Gastroesophageal sphincter (tissue), 4 donors: Measurements from ENCODE around the gene HBS1L. TPM values are rescaled to one million over a fixed set of nuclear protein-coding genes. Genes with fewer than 3 reads are reported as not detected.

Source experiments
- ATAC-seq: fragments of 150-250 bp; one replicate; pipeline ENCODE4 v1.9.1; 2016; ENCODE audit warnings: mild to moderate bottlenecking, moderate library complexity
- H3K27ac ChIP-seq, 4 donors: fragments of 200-600 bp; sonication (generic) in 3 of 4; 1 replicate in 3 of 4; 2 replicates in 1 of 4; pipeline ENCODE4 v1.5.1; 2016 to 2019
- H3K27me3 ChIP-seq: fragments of 200-600 bp; sonication (generic); one replicate; pipeline ENCODE4 v1.5.1; 2019
- H3K36me3 ChIP-seq, 2 donors: fragments of 200-600 bp; sonication (generic); one replicate each; pipeline ENCODE4 v1.5.1; 2019; ENCODE audit warnings: control low read depth in 1 of 2
- H3K4me1 ChIP-seq, 3 donors: fragments of 200-600 bp; sonication (generic); 1 replicate in 2 of 3; 2 replicates in 1 of 3; pipeline ENCODE4 v1.5.1; 2016 to 2019; ENCODE audit warnings: control low read depth in 2 of 3
- H3K4me3 ChIP-seq, 2 donors: fragments of 200-600 bp; sonication (generic); one replicate each; pipeline ENCODE4 v1.5.1; 2019; ENCODE audit warnings: mild to moderate bottlenecking in 1 of 2, moderate library complexity in 1 of 2
- H3K9me3 ChIP-seq, 3 donors: fragments of 200-600 bp; sonication (generic); one replicate each; pipeline ENCODE4 v1.5.1; 2017 to 2019; ENCODE audit warnings: control low read depth in 2 of 3
- EP300 ChIP-seq: sonication (generic); formaldehyde crosslinking; IDR thresholded peaks from one replicate; pipeline ENCODE4 v1.6.1; 2017; ENCODE audit warnings: antibody characterized with exemption, mild to moderate bottlenecking
- POLR2A ChIP-seq, 2 donors: fragments of 450-650 bp; IDR thresholded peaks; one replicate each; pipeline ENCODE4 v1.6.1; 2017; ENCODE audit warnings: antibody characterized with exemption in 2 of 2, mild to moderate bottlenecking in 2 of 2, moderate library complexity in 1 of 2
- POLR2AphosphoS5 ChIP-seq: sonication (generic); formaldehyde crosslinking; IDR thresholded peaks from one replicate; pipeline ENCODE4 v1.6.1; 2017; ENCODE audit warnings: antibody characterized with exemption
- WGBS, 2 donors: methylation state at CpG; one replicate each; pipeline ENCODE4 v1.1.5; 2018; ENCODE audit warnings: low coverage in 1 of 2; 5-methylcytosine and 5-hydroxymethylcytosine counted together
- total RNA-seq, 4 donors: library from RNA; depleted of rRNA; stranded (reverse); fragments of >200 nt; gene quantifications; one replicate each; pipeline ENCODE4 v1.1.0, GENCODE V29; 2016
- TF ChIP-seq, protein P1 (sequence below), 4 experiments: fragments of 200-600 bp in 2 of 4; fragments of 450-650 bp in 2 of 4; sonication (generic) in 1 of 4; IDR thresholded peaks; one replicate each; pipeline ENCODE4 v1.5.1; 2017 to 2019; ENCODE audit warnings: antibody characterized with exemption in 4 of 4, mild to moderate bottlenecking in 2 of 4, moderate library complexity in 2 of 4

Gene HBS1L
- total RNA-seq, 4 donors from 2014 or later, result 56.5 to 159 (median 67.6) TPM

DNA sequence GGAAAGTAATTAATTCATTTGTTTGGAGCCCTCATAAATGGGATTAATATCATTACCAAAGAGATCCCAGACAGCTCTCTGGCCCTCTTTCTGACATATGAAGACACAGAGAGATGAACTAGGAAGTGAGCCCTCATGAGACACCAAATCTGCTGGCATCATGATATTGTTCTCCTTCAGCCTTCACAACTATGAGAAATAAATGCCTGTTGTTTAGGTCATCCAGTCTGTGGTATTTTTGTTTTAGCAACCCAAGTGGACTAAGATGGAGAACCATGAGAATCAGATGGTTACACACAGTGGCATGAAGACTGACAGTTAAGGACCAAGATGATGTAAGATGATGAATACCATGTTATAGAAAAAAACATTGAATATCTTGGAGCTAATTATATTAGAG, 16.9 kb upstream of the HBS1L start:
- ATAC-seq, result no peak
- no peak overlapping the region for H3K4me3 ChIP-seq
- H3K9me3 ChIP-seq, result no peaks in the 10 kb centered on the region
- H3K27me3 ChIP-seq, result no peaks in the 10 kb centered on the region
- H3K27ac ChIP-seq, result no peak overlapping the region
- TF ChIP-seq, protein P1, sequence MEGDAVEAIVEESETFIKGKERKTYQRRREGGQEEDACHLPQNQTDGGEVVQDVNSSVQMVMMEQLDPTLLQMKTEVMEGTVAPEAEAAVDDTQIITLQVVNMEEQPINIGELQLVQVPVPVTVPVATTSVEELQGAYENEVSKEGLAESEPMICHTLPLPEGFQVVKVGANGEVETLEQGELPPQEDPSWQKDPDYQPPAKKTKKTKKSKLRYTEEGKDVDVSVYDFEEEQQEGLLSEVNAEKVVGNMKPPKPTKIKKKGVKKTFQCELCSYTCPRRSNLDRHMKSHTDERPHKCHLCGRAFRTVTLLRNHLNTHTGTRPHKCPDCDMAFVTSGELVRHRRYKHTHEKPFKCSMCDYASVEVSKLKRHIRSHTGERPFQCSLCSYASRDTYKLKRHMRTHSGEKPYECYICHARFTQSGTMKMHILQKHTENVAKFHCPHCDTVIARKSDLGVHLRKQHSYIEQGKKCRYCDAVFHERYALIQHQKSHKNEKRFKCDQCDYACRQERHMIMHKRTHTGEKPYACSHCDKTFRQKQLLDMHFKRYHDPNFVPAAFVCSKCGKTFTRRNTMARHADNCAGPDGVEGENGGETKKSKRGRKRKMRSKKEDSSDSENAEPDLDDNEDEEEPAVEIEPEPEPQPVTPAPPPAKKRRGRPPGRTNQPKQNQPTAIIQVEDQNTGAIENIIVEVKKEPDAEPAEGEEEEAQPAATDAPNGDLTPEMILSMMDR (IDR thresholded peaks at IDR 0.05), result no peak
- TF ChIP-seq POLR2AphosphoS5 (no peak), POLR2A (IDR thresholded peaks at IDR 0.05) (no peak), EP300 (no peak)
- no peaks in the 10 kb centered on the region for H3K4me1 ChIP-seq
- no peaks in the 10 kb centered on the region for H3K36me3 ChIP-seq

DNA sequence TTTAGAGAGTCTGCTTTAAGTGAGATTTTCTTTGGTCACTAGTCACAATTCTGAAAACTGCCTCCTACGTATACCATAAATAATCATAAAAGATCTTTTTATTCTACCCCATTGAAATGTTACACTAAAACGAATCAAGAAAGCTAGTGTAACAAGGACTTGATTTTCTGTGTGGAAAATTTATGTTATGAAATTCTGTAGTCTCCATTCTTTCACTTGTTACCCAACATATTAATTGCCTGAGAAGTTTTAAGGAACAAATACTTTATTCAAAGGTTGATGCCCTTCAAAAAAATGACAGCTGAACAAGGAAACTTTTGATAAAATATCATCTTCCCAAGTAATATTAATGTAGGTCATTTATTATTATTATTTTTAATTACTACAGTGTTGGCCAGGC, 13.3 kb upstream of the HBS1L start:
- TF ChIP-seq, protein P1 (IDR thresholded peaks at IDR 0.05), result no peak
- no peak for TF ChIP-seq EP300
- TF ChIP-seq POLR2AphosphoS5, result no peak
- TF ChIP-seq POLR2A (IDR thresholded peaks at IDR 0.05), result no peak
- 74 to 80% methylated on average over 2 of the region's 2 CpGs for WGBS, 2 donors
- ATAC-seq, result no peak
- Histone ChIP-seq H3K4me3 (no peak overlapping the region), H3K27me3 (no peaks in the 10 kb centered on the region), H3K9me3 (no peaks in the 10 kb centered on the region), H3K4me1 (no peaks in the 10 kb centered on the region), H3K36me3 (no peaks in the 10 kb centered on the region), H3K27ac (no peak overlapping the region)

DNA sequence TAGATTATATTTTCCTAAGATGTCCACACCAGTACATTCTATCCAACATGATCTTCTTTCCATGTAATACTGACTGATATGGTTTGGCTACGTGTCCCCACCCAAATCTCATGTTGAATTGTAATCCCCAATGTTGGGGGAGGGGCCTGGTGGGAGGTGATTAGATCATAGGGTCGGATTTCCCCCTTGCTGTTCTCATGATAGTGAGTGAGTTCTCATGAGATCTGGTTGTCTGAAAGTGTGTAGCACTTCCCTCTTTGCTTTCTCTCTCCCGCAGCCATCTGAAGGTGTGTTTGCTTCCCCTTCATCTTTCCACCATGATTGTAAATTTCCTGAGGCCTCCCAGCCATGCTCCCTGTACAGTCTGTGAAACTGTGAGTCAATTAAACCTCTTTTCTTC, 12.2 kb upstream of the HBS1L start:
- no peaks in the 10 kb centered on the region for H3K9me3 ChIP-seq
- H3K4me1 ChIP-seq, result no peaks in the 10 kb centered on the region
- H3K27me3 ChIP-seq, result no peaks in the 10 kb centered on the region
- TF ChIP-seq, protein P1 (IDR thresholded peaks at IDR 0.05), result no peak
- TF ChIP-seq EP300 (no peak), POLR2AphosphoS5 (no peak), POLR2A (IDR thresholded peaks at IDR 0.05) (no peak)
- H3K36me3 ChIP-seq, result no peaks in the 10 kb centered on the region
- H3K4me3 ChIP-seq, result no peak overlapping the region
- H3K27ac ChIP-seq, result no peak overlapping the region
- no peak for ATAC-seq
- WGBS, 2 donors, result 42 to 72% methylated on average over 2 of the region's 3 CpGs

DNA sequence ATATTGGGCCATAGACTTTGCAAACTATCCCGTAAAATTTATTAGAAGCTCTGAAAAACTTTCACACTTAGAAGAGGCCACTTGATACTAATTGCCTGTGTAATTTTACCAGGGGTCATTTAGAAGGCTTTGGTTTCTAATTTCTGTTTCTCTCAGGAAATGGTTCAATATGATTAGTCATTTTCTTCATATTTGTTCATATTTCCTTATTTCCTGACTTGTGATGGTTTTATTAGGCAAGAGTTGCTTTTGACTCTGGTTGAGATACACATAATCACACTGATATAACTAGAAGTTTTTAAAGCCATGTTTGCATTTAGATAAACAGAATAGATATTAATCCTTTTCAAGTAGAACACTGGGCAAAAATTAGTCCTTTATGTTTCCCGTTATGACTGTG, 11.8 kb upstream of the HBS1L start:
- TF ChIP-seq POLR2AphosphoS5 (no peak), EP300 (no peak), POLR2A (IDR thresholded peaks at IDR 0.05) (no peak)
- TF ChIP-seq, protein P1 (IDR thresholded peaks at IDR 0.05), result no peak
- Histone ChIP-seq H3K9me3 (no peaks in the 10 kb centered on the region), H3K4me3 (no peak overlapping the region), H3K27me3 (no peaks in the 10 kb centered on the region), H3K4me1 (no peaks in the 10 kb centered on the region), H3K27ac (no peak overlapping the region), H3K36me3 (no peaks in the 10 kb centered on the region)
- 85 to 86% methylated on average over 1 to 2 of the region's 2 CpGs for WGBS, 2 donors
- ATAC-seq, result no peak

DNA sequence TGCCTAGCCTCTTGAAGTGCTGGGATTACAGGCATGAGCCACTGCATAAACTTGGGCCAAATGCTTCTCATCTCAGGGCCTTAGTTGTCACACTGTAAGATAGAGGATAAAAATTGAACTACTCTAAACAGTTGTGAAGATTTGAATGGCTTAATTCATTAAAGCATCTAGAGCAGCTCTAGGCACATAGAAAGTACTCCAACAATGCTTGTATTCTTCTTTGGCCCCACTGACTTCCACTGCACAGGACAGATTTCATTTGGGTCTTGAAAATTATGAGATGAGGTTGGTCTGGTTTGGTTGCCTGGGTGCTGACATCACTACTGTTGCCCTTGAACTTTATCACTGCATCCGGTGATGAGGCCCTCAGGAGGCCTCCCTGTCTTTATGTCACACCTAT, 10.0 kb upstream of the HBS1L start:
- 71% methylated on average over 1 of the region's 1 CpG; no CpG with 5 or more reads in 1 of the 2 donors for WGBS, 2 donors

More for the DNA sequence above, 10.0 kb upstream of the HBS1L start:
- Histone ChIP-seq H3K9me3 (no peaks in the 10 kb centered on the region), H3K36me3 (no peaks in the 10 kb centered on the region), H3K27ac (no peak overlapping the region), H3K27me3 (no peaks in the 10 kb centered on the region), H3K4me1 (no peaks in the 10 kb centered on the region), H3K4me3 (no peak overlapping the region)
- ATAC-seq, result no peak
- TF ChIP-seq POLR2A (IDR thresholded peaks at IDR 0.05), result no peak
- TF ChIP-seq, protein P1 (IDR thresholded peaks at IDR 0.05), result no peak
- no peak for TF ChIP-seq EP300
- no peak for TF ChIP-seq POLR2AphosphoS5
